GM10847 (cell line): ENCODE results near the gene NAXE.

ENCODE experiments used
- POLR2A ChIP-seq: IDR thresholded peaks from 2 replicates; pipeline ENCODE4 v1.6.1; 2011; ENCODE audit not compliant: insufficient read length; ENCODE audit errors: extremely low read depth

NAXE gene

GRCh38 chr1:156598731-156599432 lies 7.3 kb downstream of the NAXE start:
- TF ChIP-seq POLR2A: no peak

DNA sequence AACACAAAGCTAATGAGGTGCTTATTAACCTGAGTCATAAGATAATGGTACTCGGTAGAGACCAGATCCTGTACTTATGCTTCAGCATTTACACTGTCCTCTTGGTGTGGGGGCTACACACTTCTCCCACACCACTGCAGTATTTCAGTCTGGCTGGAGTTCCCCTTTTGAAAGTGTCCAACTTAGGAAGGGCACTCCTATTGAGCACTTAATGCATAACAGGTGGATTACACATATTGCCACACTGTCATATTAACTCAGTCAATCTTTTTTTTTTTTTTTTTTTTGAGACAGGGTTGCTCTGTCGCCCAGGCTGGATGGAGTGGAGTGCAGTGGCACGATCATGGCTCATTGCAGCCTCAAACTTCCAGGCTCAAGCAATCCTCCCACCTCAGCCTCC lies 8.2 kb downstream of the NAXE start:
- TF ChIP-seq POLR2A: no peak

DNA sequence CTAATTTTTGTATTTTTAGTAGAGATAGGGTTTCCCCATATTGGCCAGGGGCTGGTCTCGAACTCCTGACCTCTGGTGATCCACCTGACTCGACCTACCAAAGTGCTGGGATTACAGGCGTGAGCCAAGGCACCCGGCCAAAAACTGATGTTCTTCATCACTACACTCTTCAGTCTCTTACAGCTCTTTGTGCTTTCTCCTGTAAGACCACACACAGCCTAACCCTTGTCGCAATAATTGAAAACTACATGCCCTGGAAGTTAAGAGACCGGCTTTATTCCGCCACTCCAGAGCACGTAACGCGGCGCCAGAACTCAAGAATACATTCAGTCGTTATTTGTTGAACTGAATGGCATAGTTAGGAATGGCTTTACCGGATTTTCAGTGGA lies 9.2 kb downstream of the NAXE start:
- no peak for TF ChIP-seq POLR2A

DNA sequence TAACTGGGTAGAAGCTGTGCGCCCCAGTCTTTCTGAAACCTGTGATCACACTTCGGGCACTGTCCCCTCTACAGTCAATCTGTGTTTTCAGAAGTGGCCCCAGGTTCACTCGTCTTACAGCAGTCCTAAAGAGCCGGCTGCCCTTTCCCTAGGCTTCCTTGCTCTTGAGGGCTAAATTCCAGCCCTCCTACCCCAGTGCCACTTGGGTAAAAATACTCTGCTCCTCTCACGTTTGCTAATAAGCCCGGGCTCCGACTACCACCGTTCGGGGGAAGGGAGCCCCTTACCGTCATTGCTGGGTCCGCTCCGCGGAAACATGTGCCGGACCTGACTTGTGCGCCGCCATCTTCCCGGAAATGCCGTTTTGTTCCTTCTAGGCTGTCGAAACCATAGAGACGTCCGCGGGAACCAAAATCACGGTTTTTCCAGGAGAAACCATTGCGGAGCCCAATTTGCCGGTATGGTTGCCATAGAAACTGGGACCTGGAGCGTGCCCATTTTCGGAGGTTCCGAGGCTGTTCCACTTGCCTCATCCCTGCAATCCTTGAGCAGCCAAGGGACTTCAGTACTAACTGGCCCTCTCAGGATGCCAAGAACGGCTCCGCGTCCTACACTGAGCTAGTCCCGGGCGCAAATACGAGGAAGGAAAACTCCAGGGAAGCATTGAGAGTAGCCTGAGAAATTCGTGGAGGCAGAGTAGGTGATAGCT lies 9.7 kb downstream of the NAXE start, which contains the start of gene GPATCH4:
Gene GPATCH4, minus strand, starts transcription at position 358 of the 709 bp plus-strand sequence.
- peak; percentile 63 for TF ChIP-seq POLR2A

- TF ChIP-seq POLR2A: no peak
Observed at GRCh38 chr1:156601892-156602291, 10.3 kb downstream of the NAXE start.

GRCh38 chr1:156602557-156602993 lies 11.0 kb downstream of the NAXE start:
- no peak for TF ChIP-seq POLR2A

DNA sequence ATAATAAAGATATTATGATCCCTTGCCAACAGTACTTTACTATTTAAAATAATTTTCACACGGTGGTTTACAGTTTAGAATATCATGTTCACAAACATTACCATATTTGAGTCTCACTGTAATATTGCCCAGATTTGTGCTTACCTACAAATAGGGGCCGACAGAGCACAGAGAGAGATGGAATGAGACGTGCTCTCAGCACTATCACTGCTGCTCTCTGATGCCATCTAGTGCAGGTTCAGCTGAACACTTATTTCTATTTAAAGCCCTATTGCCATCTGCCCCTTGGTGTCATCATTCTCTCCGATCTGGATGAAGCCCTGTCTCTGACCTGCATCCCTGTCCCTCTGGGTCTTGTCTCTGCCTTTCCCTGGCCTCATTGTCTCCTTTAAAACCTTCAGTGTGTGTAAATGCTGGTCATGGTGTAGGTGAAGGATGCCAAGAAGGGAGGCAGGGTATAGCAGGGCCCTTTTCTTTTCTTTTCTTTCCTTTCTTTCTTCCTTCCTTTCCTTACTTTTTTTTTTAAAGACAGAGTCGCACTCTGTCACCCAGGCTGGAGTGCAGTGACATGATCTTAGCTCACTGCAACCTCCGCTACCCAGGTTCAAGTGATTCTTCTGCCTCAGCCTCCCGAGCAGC lies 16.6 kb downstream of the NAXE start:
- TF ChIP-seq POLR2A: no peak

DNA sequence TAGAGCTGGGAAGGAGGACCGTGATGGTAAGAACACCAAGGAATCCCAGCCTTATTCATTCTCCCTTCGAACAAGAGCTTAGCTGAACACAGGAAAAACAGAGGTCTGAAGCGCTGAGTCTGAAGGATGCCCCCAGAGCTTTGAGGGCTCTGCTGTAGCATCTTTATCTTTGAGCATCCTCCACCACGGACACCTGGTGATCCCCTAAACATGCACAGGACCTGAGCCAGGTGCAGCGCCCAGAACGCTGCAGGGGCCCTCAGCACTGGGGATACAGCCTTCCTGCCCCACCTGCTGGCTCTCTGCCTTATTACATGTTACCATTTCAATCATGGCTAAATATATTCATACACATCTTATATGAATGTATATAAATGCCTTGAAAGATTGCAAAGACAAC lies 17.4 kb downstream of the NAXE start:
- TF ChIP-seq POLR2A: no peak

GRCh38 chr1:156612666-156613065 lies 21.1 kb downstream of the NAXE start:
- TF ChIP-seq POLR2A: no peak

DNA sequence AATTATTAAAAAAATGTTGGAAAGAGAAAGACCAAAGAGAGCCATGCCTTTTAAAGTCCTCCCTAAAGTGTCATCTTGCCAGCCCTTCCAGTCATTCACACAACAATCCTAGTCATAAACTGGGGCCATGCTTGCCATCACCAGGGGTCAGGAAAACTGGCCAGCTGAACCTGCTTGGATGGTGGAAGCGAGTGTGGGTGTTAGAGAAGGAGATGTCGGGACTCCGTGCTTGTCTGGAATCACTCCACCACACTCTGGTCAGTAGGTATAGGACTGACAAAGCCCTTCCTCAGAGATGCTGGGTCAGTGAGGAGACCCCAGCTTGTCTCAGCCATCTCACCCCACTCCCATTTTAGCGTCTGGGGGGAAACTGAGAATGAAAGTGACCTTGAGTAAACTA lies 24.4 kb downstream of the NAXE start:
- TF ChIP-seq POLR2A: no peak

- no peak for TF ChIP-seq POLR2A
Observed at GRCh38 chr1:156616463-156616862, 24.9 kb downstream of the NAXE start.

GRCh38 chr1:156618853-156619581 lies 27.4 kb downstream of the NAXE start, which contains the start of gene HAPLN2:
Gene HAPLN2, plus strand, starts transcription at chr1:156619415. Its CDS starts 4,076 bp downstream, at chr1:156623491.
- TF ChIP-seq POLR2A: no peak

- TF ChIP-seq POLR2A: no peak
Observed at GRCh38 chr1:156619582-156619955, 28.0 kb downstream of the NAXE start.

- no peak for TF ChIP-seq POLR2A
Observed at GRCh38 chr1:156622581-156623297, 31.2 kb downstream of the NAXE start.
